NCI-H69 (cell line): ENCODE measurements around the gene ODF4.
"Not testable (repeated sequence)": the region's sequence is repeated elsewhere in the genome, so short reads cannot be mapped to it uniquely, and the experiment has no call there.

Experiments used
- DNase-seq: peaks from one replicate; lab custom pipeline; 2025; lab: John Stamatoyannopoulos, UW

Gene ODF4

GRCh38 chr17:8326511-8327302 is 12.9 kb upstream of the ODF4 start:
- peak; percentile 52 for DNase-seq

GRCh38 chr17:8327303-8327649 is 12.4 kb upstream of the ODF4 start:
- no peak for DNase-seq

- no peak for DNase-seq
Observed at GRCh38 chr17:8332128-8332527, 7.5 kb upstream of the ODF4 start.

- DNase-seq, result no peak
Observed at GRCh38 chr17:8332688-8333087, 7.0 kb upstream of the ODF4 start.

GRCh38 chr17:8333281-8333680 is 6.4 kb upstream of the ODF4 start:
- DNase-seq, result no peak

GRCh38 chr17:8337802-8338752 is 1.6 kb upstream of the ODF4 start:
- peak; percentile 19 for DNase-seq

- peak; percentile 4 for DNase-seq
Observed at GRCh38 chr17:8338753-8339140, 893 bp upstream of the ODF4 start.

- no peak for DNase-seq
Observed at GRCh38 chr17:8341456-8341855, 1.8 kb downstream of the ODF4 start.

- DNase-seq, result no peak
Observed at GRCh38 chr17:8345052-8345690, 5.5 kb downstream of the ODF4 start.

GRCh38 chr17:8345951-8346665 is 6.5 kb downstream of the ODF4 start:
- no peak for DNase-seq

GRCh38 chr17:8347001-8347400 is 7.4 kb downstream of the ODF4 start:
- not testable (repeated sequence) for DNase-seq

- DNase-seq, result peak; percentile 42
Observed at GRCh38 chr17:8350339-8350738, 10.7 kb downstream of the ODF4 start.

GRCh38 chr17:8353736-8354135 is 14.1 kb downstream of the ODF4 start:
- no peak for DNase-seq

GRCh38 chr17:8354236-8354635 is 14.6 kb downstream of the ODF4 start:
- no peak for DNase-seq

GRCh38 chr17:8357910-8358309 is 18.3 kb downstream of the ODF4 start:
- no peak for DNase-seq

GRCh38 chr17:8359769-8360168 is 20.1 kb downstream of the ODF4 start:
- DNase-seq, result peak; percentile 87

GRCh38 chr17:8360260-8360659 is 20.6 kb downstream of the ODF4 start:
- DNase-seq, result peak; percentile 67

- peak; percentile 11 for DNase-seq
Observed at GRCh38 chr17:8360751-8361150, 21.1 kb downstream of the ODF4 start.

GRCh38 chr17:8362651-8363332 is 23.2 kb downstream of the ODF4 start:
- no peak for DNase-seq

- DNase-seq, result no peak
Observed at GRCh38 chr17:8365143-8365542, 25.5 kb downstream of the ODF4 start.

- DNase-seq, result no peak
Observed at GRCh38 chr17:8366231-8366630, 26.6 kb downstream of the ODF4 start.
